8988T (cell line): ENCODE measurements around the gene IGSF9B.
A peak's percentile ranks its signal among the peaks of the same experiment; 100 is the strongest.

Experiments used
- DNase-seq: peaks from one replicate; pipeline ENCODE4 v3.0.0; 2011

IGSF9B gene

DNA sequence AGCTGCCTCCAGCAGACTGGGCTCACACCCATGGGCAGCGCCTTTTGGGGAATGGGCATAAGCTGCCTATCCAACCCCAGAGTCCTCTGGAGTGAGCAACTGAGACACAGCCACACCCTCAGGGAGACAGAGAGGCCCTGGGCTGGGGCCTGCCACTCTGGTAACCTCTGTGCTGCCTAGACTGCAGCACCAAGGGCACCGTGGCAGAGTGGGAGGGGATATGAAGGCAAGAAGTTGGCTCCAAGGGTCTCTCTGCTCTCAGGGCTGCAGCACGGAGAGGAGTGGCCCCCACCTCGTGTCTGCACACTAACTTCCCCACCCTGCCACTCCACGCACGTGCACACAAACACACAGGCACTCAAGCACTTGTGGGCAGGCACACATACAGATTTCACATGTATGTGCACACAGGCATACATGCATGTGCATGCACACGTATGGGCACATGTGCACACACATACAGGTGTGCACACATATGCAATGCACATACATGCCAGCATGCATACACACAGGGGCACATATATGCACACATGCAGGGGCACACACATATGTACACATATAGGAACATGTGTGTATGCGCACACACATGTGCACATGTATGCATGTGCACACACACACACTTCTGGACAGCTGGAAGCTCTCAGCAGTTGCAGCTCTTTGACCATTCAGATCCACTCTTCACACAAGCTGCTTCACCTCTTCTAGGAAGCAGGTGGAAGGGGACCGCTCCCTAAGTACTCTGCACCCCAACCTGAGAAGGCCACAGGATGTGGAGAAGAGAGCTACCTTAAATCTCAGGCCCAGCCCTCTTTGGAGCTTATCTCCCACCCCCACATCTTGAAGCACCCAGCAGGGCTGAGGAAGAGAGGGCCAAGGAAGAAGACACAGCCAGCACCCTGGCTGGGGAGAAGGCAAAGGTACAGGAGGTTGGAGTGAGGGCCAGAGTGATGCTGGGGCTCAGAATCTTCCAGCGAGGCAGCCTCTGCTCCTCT is 4.3 kb downstream of the IGSF9B start:
- DNase-seq, result no peak

DNA sequence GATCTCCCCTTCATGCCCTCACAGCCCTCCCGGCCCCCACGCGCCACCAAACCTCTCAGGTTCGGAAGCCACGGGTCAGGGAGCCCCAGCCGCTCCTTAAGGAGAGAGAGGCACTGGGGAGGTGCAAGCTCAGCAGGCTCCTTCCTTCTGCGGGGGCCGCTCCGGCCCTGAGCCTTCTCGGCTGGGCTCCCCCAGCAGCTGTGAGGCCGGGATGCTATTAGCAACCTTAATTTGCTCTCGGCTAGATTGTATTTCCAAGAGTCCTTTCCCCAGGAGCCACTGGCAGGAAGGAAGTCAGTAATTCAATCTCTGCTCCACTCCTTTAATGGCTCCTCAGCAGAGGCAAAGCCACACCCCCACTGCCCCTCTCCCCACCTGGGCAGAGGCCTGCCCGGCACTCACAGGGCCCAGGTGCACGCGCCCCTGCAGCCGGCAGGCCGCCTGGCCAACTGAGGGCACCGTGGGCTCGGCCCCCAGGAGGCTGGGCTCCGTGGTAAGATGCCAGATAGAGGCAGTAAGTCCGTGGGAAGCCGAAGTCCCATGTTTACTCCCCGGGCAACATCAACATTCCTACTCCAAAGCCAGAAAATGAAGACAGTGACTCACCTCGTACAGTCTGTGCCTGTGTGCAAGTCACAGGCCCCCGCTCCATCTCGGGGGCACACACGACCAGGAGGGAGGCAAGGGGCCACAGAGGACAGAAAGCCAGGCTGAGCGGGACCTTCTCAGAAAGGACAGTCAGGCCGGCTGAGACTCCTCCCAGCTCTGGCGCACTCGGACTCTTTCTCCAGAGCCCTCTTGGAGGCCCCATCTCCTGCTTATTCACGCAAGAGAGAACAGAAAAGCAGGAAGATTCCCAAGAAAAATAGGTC is 5.2 kb downstream of the IGSF9B start:
- DNase-seq, result no peak

DNA sequence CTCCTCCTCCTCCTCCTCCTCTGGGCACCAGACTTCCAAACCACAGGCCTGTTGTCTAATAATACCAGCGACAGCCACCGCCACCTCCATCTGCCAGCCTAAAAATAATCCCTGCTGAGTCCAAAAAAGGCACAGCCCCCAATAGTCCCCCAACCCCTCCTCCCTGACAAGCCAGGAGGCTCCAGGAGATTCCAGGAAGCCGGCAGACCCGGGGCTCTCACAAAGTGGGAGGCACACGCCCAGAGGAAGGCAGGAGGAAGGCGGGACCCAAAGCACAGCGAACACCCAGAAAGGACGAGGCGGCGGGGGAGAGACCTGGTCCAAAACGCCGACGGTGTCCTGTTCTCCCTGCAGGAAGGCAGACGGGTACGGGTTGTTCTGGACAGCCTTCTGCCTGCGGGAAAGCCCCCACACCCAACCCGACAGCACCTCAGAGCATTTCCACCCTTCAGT is 5.9 kb downstream of the IGSF9B start:
- DNase-seq, result no peak

DNA sequence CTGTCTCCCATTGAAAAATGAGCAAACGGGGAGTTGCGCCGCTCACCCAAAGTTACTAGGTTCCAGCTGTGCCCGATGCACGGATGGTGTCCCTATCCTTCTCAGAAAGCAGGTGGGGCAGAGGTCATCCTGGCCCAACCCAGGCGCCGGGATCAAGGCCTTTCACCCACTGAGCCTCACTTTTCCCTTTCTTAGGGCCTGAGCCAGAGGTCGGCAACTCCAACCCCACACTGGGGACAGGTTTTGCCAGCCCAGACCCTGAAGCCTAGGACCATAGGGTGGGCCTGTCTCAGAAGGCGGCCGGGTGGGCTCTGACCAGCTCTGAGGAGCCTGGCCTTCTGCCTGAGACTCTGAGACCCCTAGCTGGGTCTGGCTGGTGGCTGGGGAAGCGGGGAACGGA is 6.3 kb downstream of the IGSF9B start:
- no peak for DNase-seq

DNA sequence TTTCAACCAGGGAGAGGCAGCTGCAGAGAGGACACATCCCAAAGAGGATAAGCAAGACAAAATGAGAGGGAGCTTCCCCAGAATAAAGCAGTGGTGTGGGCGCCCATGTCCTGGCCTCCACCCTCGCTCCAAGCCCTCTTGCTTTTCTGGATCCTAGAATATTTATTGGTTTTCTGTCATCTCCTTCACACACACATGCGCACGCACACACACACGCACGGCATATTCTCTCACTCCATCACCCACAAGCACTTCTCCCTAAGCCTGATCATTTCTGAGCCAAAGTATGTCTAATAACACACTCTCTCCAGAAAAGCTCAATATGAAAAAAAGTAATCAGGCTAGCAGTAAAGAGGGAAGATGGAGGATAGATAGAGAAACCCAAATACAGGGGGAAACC is 7.6 kb downstream of the IGSF9B start:
- no peak for DNase-seq

DNA sequence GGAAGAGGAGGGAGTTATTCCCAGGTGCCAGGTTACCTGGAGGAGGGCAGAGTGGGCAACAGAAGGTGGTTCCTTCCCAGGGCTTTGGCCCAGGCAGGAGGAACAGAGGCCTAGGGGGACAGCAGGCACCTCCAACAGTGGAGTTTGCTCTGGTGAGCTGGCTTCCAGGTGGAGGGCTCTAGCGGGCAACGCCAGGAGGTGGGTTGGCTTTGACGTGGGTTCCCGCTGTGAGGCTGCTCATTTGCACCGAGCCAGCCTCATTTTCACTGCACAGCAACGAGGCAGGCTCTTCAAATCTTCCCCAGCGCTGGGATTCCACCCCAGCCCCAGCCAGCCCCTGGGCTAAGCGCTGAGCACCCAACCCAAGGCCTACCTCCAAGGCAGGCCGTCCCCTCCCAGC is 8.1 kb downstream of the IGSF9B start:
- no peak for DNase-seq

DNA sequence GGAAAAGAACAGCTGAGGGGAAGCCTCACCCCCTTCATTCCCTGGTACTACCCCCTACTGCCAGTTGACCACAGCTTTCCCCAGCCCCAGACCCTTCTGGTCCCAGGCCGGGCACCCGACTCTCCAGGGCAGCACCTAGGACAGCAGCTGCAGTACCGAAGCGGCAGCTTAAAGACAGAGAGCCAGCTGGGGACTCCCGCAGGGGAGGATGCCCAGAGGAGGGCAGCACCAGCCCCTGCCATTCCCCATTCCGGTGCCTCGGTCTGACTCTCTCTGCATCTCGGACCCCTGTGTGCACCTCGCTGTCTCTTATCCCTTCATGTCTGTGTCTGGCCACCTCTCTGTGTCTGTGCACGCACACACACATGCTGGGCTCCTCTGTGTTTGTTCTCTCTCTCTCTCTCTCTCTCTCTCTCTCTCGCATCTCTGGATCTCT is 9.4 kb downstream of the IGSF9B start:
- DNase-seq, result peak; percentile 99

DNA sequence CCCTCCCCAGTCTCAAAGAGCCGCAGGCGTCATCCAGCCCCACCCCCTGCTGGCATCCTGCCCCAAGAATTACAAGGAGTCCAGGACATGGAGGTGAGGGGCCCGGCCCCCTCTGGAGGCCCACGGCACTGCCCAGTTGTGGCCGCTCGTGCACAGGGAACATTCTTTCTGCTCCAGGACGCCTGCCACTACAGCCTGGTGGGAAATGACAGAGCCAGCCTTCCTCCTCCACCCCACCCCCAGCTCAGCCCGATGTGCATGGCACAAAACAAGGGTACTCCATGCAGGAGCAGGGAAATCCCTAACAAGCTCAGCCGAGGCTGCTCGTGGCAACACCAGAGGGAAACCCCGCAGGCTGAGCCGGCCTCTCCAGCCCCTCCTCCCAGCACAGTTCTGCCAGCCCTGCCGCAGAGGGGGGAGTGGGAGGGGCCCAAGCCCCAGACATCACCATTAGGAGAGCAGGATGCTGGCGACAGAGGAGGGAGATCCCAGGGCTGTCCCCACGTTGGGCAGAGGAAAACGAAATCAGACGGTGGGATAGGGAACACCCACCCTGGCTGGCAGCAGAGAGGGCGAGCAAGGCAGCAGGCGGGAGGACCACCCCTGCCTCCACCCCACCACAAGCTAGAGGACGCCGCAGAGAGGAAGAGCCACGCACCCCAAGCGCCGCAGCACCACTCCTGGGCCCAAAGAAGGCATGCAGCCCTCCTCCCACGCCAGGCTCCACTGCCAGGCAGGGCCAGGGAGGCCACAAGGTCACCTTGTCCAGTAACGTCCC is 10.0 kb downstream of the IGSF9B start:
- no peak for DNase-seq

DNA sequence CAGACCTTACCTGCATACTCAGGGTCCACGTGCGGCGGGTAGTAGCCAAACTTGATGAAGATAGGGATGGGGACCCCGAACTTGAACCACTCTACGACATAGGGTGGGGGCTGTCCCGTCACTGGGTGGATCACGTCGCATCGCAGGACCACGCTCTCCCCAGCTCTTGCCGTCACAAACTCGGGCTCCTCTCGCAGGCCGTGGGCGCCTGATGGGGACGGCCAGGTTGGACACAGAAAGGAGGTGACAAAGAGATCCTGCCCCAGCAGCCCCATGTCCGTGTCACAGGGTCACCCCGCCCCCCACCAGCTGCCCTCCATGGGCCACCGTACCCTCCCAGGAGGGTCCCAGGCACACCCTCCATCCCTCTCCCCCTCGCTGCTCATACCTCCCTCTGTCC is 10.7 kb downstream of the IGSF9B start:
- no peak for DNase-seq

DNA sequence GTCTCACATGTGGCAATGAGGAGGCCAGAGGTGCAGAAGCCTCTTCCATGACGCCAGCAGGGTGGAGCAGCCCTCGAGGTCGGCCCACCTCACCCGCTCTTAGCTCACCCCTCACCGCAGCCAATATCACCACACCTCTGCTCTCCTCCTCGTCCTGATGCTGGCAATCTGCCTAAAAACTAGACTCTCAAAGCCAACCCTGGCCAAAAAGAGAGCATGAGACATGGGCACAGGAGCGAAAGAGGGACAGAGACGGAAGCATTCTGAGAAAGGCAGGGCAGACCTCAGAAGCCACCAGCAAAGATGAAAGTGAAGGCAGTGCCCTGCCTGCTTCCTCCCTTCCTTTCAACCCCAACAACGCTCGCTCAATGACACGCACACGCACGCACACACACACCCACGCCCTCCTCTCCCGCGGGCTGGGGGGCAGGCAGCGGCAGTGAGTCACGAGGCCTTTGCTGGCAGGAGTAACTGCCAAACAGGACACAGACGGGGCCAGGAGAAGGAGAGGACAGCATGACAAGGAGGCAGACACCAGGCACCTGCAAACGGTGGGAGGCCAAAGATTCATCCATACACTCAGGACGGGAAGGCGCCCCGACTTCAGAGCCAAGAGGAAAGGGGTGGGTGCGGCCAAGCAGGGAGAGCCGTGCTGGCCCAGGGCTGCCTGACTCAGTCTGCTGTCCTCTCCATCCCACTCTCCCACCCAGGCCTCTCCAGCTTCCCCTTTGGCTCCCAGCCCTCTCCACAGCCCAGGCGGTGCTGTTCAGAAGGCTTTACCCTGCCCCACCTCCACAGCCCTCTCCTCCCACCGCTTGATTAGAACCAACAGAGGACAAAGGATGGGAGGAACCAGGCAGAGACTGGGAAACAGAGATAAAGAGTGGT is 11.4 kb downstream of the IGSF9B start:
- no peak for DNase-seq

DNA sequence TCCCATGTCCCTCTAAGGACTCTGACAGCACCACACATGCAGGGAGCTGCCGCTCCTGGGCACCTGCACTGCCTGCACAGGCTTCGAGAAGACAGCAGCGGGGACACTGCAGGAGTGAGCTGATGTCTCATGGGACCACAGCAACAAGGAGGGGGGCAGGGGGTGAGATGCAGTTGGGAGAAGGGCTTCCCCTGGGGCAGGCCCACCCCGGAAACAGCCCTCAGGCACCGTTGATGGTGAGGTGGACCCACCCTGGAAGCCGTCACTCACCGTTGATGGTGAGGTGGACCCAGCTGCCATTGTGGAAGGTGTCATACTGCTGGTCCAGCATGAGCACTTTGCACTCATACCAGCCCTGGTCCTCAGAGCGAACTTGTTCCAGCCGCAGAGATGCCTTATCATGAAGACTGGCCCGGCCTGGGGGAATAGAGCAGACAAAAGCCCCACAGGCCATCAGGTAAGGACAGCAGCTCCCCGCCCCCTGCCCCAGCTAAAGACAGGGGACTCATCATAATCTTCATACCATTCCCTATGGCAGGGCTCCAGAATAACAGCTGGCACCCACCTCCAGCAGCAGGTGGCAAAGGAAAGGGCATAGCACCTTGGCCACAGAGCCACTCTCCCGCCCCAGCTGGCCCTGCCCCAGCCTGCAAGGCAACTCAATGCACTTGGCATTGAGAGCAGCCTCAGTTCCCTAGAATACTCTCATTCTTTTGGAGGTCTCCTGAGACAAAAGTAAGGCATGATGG is 12.6 kb downstream of the IGSF9B start:
- DNase-seq, result no peak

DNA sequence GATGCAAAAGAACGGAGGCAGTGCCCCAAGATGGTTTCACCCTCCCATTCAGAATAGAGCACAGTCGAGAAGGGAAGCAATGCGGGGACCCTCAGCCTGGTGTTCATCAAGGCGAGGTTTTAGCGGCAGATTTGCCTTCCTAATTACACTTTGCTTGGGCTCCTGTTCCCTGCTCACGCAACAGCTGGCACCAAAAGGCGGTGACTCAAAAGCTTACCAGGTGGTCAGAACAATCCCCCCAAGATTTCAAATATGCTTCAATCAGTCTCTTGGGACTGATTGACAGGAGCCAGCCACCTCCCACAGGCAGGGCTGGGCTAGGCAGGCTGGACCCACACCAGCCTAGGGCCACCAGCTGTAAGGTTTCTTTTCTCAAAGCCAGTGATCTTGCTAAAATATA is 14.2 kb downstream of the IGSF9B start:
- no peak for DNase-seq

DNA sequence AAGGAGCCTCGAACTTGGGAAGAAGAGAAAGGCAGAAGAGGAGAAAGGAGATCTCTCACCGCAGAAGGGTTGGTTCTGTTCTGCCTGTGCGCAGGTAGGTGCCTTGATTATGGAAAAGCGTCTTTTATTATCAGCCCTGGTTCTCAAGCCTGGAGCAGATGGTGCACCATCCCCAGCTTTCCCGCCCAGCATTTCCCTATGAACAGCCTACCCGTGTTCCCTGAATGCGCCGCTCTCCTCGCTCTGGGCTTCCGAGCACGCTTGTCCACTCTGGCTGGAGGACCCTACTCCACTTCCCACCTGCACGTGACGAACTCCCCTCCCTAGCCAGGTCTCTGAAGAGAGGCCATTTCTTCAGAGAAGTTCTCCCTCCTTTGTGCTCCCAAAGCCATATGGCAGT is 15.2 kb downstream of the IGSF9B start:
- no peak for DNase-seq

DNA sequence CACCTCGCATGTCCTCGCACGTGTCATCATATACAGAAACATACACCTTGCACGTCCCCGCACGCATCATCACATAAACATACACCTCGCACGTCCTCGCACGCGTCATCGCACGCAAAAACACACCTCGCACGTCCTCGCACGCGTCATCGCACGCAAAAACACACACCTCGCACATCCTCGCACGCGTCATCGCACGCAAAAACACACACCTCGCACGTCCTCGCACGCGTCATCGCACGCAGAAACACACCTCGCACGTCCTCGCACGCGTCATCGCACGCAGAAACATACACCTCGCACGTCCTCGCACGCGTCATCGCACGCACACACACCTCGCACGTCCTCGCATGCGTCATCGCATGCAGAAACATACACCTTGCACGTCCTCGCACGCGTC is 16.7 kb downstream of the IGSF9B start:
- no peak for DNase-seq

DNA sequence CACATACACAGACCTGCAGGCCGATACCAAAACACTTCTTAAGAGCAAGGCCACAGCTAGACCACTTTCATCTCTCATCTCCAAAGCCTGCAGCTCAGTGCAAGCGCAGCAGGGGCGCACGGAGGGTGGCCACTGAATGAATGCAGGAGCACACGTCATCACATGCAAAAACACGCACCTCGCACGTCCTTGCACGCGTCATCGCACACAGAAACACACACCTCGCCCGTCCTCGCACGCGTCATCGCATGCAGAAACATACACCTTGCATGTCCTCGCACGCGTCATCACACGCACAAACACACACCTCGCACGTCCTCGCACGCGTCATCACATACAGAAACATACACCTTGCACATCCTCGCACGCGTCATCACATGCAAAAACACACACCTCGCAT is 17.2 kb downstream of the IGSF9B start:
- no peak for DNase-seq

DNA sequence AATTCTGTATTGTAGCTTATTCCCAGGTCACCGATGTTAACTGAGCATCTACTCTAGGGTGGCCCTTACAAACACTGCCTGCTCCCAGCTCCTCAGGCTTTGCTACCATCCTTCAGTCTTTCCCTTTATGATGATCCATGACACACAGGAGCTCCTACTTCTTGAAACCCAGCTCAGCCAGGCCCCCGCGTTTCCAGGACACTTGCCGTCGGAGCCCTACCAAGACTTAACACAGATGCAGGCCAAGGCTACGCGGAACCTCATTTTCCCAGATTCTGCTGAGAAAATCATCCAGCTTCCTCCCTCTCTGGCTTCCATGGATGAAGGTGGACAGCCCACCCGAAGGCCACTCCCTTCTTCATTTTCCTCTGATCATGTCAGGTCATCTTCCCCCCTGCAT is 18.6 kb downstream of the IGSF9B start:
- no peak for DNase-seq

DNA sequence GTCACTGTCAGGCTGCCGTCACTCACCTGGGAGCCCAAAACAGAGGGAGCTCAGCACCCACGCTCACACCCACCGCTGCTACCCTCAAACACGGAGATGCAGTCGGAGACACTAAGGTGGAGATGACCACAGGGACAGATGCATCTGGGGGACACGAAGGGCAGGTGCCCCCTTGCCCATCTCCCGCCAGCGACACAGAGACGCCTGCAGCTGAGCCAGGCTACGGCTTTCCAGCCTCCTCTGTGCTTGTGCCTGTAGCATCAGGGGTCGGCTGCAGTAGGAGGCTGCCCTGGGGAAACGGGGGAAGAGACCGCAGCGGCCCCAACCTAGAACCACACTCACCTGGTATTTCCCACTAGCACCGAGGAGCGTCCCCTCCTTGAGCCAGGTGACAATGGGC is 19.3 kb downstream of the IGSF9B start:
- DNase-seq, result no peak

DNA sequence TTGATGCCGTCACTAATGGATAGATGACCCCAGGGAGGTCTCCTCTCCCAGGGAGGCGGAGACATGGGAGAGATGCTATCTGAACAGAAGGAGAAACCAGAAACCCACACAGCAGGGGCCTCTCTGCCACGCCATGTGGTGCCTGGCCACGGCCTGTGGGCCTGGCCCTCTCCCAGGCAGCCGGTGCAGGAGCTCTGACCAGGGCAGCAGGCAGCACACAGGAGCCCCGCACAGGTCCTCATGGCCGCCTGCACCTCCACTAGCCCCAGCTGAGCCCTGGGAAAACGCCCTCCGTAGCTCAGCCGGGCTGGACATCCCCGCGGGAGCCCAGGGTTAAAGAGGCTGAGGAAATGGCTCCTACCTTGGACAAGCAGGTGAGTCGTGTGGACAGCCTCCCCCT is 19.8 kb downstream of the IGSF9B start:
- no peak for DNase-seq

DNA sequence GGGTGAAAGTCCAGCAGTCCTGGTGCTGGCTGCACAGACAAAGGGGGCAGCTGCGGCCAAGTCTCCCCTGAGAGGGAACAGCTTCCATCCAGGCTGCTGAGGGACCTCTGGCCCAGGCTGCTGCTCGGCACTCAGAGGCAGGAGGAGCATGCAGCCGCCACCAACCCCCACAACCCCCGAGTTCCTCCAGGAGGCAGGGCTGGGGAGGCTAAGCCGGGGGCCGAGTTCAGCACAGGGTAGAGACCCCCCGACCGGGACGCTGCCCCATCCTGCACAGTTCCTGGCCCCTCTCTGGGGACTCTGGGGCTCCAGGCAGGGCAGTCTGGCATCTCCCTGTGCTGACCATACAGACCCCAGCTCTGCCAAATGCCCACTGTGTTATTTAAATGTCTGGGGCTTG is 20.2 kb downstream of the IGSF9B start:
- DNase-seq, result no peak

DNA sequence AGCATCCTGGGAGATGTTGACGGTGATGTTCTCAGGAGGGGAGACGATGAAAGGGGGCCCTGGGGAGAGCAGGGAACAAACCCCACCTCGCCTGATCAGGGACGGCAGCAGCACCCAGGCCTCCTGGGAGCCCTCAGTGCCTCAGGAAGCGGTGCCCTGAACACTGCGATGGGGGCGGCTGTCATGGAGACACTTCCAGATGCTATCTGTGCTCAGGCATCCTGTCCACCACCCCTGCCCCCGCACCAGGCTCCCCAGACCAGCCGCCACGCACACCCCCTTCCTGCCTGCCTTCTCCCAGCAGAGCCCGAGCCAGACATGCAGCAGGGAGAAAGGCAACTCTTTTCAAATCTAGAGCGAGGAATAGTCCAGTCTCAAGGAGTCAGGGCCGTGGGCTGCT is 20.6 kb downstream of the IGSF9B start:
- no peak for DNase-seq

DNA sequence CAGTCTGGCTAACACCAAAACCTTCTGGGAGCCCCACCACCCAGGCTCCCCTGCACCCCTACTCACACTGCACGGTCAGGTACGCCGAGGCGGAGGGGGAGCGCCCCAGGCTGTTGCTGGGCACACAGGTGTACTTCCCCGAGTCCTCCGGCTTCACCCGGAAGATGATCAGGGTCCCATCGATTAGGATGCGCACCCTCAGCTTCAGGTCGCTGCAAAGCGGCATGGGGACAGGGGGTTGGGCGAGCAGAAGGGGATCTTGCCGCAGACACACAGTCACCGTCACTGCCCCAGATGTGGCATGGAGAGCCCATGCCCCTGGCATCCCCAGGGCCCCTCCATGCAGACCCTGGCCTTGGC is 21.2 kb downstream of the IGSF9B start:
- DNase-seq, result no peak
